Spleen (tissue), 7 donors: Measurements from ENCODE around the gene EME1.

Experiments used
- POLR2A ChIP-seq, 3 donors: fragments of 450-650 bp; IDR thresholded peaks; one replicate each; pipeline ENCODE4 v1.5.1; 2017; ENCODE audit warnings: antibody characterized with exemption in 3 of 3, mild to moderate bottlenecking in 1 of 3
- TF ChIP-seq, protein P1 (sequence below), 11 experiments: fragments of 200-600 bp in 7 of 11; fragments of 450-650 bp in 4 of 11; sonication (generic) in 4 of 11; IDR thresholded peaks in 8 of 11; conservative IDR thresholded peaks in 3 of 11; 1 replicate in 7 of 11; 2 replicates in 4 of 11; pipeline versions ENCODE4 v1.4.0 to v1.8.0; 2016 to 2021; ENCODE audit warnings: antibody characterized with exemption in 11 of 11, inconsistent platforms in 4 of 11, mild to moderate bottlenecking in 1 of 11
- donor health status: DM: no; HTN: no; CAD: no; lungs with moderate emphysema.
- donor health status: DM: no; HTN: no; CAD: no.
- donor health status: DM: no; HTN: no; CAD: no.

- TF ChIP-seq, protein P1, sequence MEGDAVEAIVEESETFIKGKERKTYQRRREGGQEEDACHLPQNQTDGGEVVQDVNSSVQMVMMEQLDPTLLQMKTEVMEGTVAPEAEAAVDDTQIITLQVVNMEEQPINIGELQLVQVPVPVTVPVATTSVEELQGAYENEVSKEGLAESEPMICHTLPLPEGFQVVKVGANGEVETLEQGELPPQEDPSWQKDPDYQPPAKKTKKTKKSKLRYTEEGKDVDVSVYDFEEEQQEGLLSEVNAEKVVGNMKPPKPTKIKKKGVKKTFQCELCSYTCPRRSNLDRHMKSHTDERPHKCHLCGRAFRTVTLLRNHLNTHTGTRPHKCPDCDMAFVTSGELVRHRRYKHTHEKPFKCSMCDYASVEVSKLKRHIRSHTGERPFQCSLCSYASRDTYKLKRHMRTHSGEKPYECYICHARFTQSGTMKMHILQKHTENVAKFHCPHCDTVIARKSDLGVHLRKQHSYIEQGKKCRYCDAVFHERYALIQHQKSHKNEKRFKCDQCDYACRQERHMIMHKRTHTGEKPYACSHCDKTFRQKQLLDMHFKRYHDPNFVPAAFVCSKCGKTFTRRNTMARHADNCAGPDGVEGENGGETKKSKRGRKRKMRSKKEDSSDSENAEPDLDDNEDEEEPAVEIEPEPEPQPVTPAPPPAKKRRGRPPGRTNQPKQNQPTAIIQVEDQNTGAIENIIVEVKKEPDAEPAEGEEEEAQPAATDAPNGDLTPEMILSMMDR (IDR thresholded peaks at IDR 0.05 in 8 of 11, conservative IDR thresholded peaks at IDR 0.05 in 3 of 11) = no peak
- no peak for TF ChIP-seq POLR2A (IDR thresholded peaks at IDR 0.05)
Measured at GRCh38 chr17:50358177-50358576, 14.9 kb upstream of the EME1 start.
